HG03565 (cell line): ENCODE measurements around the gene IMPA2.

ENCODE experiments used
- ATAC-seq: cut with Tn5 transposase; IDR thresholded peaks from one replicate; pipeline ENCODE4 v1.9.1; 2021; ENCODE audit warnings: mild to moderate bottlenecking, moderate library complexity; ENCODE audit not compliant: unreplicated experiment

IMPA2 gene

DNA sequence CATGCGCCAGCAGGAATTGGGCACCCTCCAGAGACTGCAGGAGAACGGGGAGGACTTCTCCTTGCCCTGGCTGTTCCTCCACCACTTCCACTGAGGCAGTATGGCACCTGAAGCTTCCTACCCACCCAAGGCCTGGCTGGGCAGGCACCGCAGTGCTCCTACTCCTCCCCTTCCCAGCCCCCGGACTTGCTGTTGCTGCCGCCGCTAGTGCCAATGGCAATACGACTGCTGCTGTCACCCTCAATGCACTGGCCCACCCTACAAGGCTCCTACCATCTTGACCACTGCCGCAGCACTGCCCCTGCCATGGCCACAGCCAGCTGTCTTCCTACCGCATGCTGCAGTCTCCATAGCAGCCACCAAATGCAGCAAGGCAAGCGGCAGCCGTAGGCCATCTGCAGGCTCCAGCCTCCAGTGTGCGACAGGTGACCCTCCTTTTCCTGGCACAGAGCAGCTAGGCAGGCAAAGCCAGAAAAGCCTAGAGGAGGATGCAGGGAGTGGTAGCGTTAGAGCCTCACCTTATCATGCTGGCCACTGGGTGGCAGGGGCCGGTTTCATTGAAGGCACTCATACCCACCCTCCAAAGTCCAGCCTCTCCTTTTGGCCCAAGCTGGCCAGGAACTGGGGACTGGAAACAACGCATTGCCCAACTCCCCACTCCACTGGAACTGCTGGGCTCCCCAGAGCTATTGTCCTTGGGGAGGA, 64.9 kb downstream of the IMPA2 start:
- ATAC-seq: no peak

DNA sequence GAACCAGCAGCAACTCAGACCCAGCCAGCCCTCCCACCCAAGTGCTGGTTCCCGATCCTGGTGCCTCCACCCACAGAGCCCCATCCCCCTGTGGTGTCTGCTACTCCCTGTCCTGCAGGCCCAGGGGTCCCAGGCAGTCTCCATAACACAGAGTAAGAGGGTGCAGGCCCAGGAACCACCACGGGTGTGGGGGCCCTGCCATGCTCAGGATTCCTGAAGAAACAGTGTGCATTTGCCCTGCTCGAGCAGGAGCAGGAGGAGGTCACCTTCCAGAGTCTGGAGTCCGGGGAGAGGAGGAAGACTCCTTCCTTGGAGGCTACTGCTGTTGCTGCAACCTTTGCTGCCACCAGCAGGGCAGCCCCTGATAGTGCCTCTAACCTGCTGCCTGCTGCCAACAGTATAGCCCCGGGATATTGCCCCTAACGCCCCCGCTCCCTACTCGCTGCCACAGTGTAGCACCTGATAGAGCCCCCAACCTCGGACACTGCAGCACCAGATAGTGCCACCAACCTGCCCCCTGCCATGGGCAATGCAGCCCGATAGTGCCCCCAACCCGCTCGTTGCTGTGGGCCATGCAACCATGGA, 65.5 kb downstream of the IMPA2 start:
- no peak for ATAC-seq

GRCh38 chr18:12048010-12048826, 66.9 kb downstream of the IMPA2 start:
- ATAC-seq: no peak

DNA sequence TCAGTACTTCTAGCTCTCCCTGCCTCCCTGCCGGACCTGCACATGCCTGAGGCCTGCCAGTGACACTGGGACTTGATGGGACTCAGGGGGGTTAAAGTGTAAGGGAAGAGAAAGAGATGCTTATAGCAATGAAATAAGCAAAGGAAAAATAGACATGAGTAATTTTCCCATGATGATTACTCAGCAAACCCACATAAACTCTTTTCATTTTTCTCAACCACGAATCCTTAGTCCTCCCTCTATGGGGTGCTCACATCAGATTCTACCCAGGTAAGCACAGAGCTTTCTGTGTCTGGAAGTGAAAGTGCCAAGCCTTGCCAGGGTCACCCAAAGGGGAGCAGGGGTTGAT, 67.5 kb downstream of the IMPA2 start:
- no peak for ATAC-seq

DNA sequence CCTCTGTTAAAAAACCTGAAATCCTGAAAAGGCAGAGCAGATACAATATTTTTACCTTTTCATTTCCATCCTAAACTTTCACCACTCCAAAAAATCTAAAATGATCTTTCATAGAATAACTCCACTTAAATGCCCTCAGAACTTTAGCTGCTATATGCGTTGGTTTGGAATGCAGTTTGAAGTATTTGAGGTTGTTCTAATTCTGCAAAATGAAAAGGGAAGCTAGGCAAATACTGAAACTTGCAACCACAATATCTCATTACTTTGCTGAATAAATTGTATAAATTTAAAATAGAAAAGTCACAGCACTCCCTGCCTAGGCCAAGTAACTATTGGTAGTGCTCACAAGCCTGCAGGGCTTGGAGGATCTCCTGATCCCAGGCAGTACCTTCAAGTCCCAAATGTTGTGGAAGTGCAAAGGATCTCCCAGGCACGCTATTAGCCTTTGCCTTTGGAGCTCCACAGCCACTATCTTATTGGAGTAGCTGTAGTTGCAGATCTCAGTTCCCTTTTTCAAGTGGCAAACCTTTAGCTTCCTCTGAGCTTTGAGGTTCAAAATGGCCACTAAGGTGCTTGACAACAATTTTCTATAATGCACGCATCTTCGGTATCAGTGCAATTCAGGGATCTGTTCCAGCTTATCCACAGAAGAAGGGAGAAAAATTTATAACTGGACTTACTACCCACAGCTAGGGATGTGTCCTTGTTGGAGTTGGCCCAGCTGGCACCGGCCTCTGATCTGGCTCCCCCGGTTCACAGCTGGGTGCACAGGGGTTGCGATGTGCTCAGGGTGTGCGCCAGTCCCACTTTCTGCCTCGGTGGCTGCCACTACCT, 68.9 kb downstream of the IMPA2 start:
- peak; percentile 86 for ATAC-seq

- no peak for ATAC-seq
Observed at GRCh38 chr18:12052866-12053265, 71.6 kb downstream of the IMPA2 start.

GRCh38 chr18:12053289-12053688, 72.0 kb downstream of the IMPA2 start:
- ATAC-seq: no peak

DNA sequence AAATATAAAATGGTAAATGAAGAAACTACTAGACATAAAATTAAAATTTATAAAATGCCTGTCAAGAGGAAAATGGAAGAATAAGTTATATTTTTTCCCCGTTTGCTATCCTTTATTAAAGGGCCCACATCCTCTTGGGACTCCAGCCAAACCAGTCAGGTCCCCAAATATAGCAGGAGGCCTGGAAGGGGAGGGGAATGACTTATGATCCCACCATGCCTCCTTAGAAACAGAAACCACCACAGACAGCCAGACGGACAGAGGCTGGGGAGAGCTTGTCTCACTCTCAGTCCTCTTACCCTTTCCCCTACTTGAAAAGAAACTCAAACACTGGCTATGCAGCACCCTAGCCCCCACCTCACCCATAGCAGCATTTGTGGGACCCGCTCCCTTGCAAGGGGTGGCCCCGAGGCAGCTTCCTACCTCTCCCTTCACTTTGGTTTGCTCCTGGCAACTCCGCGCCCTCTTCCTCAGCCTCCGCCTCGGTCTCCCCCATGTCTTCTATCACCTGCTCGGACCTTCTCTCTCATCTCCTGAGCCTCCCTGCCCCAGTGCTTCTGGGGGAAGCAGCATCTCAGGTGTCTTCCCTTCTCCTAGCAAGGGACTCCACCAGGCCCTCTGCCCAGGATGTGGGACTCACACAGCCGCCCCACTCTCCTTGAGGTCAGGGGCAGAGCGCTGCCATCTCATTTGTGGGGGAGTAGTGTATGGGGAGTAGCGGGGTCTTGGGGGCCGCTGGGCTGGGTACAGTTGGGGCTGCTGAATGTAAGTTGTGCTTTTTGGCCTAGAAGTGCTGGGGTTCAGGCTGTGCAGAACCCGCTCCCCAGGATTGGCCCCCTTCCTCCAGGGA, 75.0 kb downstream of the IMPA2 start:
- no peak for ATAC-seq

DNA sequence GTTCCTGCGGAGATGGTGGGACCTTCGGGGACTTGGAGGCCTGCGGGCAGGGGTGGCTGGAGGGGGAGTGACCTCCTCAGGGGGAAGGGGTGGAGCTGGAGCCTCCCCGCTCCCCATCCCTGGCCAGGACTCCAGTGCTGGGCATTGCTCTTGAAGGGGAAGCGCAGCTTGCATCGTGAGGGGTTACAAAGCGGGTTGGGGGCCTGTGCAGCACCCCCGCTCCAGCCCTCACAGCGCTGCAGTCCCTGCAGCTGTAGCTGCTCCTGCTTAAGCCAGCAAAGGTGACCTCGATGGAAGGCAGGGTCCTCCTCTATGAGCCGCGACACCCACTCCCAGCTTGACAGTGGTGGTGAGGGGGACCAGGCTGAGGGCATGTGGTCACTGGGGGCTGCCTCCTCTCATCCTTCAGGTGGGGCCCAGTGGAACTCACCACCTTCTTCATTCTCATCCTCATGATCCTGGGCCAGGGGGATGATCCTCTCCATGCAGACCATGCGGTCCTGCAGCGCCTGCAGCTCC, 75.6 kb downstream of the IMPA2 start:
- ATAC-seq: no peak

DNA sequence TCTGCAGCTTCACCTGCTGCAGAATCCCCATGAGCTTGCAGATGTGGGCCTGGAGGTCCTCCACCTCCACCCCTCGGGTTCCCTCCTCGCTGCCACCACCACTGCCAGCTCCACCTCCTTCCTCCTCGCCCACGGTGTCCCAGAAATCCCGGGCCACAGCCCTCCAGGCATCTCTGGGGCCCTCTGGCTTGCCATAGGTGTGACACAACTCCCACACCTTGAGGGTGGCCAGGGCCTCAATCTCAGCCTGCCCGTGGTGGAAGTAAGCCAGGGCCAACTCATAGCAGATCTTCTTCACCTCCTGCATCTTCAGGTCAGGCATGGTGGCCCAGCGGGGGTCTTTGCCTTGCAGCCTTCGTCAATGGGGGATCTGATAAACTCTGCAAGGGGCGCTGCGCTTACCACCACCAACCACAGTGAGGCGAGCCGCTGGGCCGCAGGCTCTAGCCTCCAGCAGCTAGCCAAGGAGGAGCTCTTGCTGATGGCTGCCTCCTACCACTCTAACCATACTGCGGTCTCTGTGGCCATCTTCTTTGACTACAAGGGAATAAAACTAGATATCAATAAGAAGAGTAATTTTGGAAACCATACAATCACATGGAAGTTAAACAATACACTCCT, 76.2 kb downstream of the IMPA2 start:
- no peak for ATAC-seq

GRCh38 chr18:12059334-12060181, 78.3 kb downstream of the IMPA2 start:
- ATAC-seq: no peak

GRCh38 chr18:12060182-12060870, 79.0 kb downstream of the IMPA2 start:
- ATAC-seq: no peak

DNA sequence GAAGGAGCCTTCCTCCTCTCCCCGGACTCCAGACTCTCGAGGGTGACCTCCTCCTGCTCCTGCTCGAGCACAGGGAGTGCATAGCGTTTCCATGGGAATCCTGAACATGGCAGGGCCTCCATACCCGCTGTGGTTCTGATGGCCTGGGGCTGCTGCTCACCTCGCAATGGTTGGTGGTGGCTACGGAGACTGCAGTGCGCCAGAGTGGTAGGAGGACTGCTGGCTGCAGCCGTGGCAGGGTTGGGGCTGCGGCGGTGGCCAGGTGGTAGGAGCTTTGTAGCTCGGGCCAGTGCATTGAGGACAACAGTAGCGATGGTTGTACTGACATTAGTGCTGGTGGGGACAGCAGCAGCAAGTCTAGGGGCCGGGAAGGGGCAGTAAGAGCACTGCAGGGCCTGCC, 80.4 kb downstream of the IMPA2 start:
- ATAC-seq: no peak

- no peak for ATAC-seq
Observed at GRCh38 chr18:12062974-12063373, 81.7 kb downstream of the IMPA2 start.

DNA sequence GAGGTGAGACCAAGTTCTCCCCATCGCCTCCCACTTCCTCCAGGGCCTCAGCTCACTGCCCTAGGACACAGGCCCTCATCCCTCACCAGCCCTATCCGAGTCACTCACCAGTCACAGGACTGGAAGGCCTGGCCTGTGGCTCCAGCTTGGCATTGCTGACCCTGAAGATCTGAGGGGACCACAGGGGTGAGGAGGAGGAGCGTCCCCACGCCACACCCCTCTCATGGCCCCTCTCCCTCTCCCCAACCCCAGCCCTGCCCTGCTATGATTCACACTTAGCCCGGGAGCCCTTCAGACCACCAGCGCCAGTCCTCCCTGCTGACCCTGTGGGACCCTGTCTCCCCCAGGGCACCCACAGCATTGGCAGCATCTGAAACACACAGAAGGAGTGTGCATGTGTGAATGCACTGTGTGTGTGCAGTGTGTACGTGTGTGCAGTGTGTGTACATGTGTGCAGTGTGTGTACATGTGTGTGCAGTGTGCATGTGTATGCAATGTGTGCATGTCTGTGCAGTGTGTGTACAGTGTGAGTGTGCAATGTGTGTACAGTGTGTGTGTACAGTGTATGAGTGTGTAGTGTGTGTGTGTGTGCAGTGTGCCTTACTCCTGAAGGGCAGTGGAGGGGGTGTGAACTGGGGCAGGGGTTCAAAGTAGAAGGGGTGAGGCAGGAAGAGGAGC, 82.9 kb downstream of the IMPA2 start:
- ATAC-seq: no peak

DNA sequence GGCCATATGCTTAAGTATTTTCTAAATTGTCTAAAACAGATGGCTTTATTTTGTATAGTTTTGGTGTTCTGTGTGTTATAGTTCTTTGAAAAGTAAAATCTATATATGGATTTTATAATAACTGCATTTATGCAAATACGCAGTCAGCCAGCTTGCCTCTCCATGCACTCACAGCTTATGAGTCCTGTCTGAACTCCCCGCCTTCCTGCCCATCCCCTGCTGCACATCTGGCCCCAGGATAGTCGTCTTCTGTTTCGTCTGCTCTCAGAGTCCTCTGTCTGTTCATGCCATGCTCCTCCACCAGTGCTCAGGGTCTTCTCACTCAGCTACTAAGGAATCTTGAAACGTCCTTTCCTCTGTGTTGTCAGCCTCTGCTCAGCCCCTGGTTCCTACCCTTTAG, 84.1 kb downstream of the IMPA2 start:
- ATAC-seq: no peak

DNA sequence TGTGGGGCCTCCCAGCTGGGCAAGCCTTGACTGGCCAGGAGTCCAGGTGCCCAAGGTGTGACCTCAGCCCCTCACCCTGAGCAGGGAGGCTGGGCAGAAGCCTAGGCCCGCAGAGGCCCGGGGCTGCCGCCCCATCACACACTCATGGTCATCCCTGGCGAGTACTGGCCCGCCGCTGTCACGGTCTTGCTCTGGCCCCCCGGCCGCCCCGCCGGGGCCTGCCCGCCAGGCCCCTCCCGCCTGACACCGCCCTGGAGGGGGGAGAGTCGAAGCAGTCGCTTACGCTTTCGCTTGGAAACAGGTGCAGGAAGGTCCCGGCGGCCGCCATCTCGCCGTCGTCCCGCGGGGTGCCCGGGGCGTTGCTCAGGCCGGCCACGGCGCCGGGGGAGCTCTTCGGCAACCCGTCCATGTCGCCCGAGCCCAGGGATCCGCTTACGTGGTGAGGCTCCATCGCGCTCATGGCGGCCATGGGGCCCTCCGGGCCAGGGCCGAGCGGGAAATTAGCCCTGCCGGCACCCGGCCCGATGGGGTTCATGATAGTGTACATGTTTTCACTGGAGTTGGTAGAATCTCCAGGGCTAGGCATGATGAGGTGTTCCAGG, 85.7 kb downstream of the IMPA2 start:
- ATAC-seq: no peak
